ENCODE results near the gene SHD. TPM values are rescaled to one million over a fixed set of nuclear protein-coding genes. Genes with fewer than 3 reads are reported as not detected.

SHD gene
- total and polyA plus RNA-seq, 9 of the 15 experiments (the other 6 are each of a cell fraction or from before 2014, with no cell fraction given) = 0.05 to 0.62 (median 0.15) TPM; not detected in 5

DNA sequence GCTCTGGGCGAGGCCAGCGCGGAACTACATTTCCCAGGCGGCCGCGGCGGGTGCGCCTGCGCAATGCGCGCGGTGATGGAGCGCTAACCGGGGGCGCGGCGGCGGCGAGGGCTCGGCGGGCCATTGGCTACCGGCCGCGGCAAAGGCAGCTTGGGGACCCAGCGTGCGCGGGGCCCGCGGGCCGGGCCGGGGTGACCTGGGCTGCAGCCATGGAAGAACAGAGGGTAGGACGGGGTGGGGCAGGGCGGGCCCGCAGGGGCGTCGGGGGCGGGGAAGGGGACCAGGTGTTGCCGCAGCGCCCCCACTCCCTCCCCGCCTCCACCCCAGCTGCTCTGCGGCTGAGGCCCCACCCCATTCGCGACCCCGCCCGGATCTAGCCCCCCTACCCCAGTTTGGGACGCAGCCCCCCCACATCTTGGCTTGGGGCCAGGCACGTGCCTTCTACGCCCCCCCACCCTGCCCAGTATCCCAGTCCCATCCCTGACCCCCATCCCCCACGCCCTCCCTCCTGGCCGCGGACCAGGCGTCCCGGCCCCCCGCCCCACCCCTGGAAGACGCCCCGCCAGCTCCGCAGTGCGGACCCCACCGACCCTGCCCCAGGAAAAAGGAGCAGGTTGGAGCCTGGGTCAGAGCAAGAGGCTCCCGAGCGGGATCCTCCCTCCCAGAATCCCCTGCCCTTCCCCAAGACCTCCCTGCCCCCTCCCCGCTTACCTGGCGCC, 25.6 kb downstream of the SHD start, which contains the start of gene FSD1 (continued):
- TF ChIP-seq ILF3 (IDR thresholded peaks at IDR 0.05; ENCODE audit: borderline replicate concordance) (no peak), POU5F1 (IDR thresholded peaks at IDR 0.05; ENCODE audit: borderline replicate concordance, low read depth, low read length, partially characterized antibody) (peak; percentile 18), RB1 (IDR thresholded peaks at IDR 0.05; ENCODE audit: low read depth) (peak; percentile 64; the same call in 1 of the 2 replicates)
- TF ChIP-seq, protein P1, sequence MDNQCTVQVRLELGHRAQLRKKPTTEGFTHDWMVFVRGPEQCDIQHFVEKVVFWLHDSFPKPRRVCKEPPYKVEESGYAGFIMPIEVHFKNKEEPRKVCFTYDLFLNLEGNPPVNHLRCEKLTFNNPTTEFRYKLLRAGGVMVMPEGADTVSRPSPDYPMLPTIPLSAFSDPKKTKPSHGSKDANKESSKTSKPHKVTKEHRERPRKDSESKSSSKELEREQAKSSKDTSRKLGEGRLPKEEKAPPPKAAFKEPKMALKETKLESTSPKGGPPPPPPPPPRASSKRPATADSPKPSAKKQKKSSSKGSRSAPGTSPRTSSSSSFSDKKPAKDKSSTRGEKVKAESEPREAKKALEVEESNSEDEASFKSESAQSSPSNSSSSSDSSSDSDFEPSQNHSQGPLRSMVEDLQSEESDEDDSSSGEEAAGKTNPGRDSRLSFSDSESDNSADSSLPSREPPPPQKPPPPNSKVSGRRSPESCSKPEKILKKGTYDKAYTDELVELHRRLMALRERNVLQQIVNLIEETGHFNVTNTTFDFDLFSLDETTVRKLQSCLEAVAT (IDR thresholded peaks at IDR 0.05) = no peak
- TF ChIP-seq, protein P2, sequence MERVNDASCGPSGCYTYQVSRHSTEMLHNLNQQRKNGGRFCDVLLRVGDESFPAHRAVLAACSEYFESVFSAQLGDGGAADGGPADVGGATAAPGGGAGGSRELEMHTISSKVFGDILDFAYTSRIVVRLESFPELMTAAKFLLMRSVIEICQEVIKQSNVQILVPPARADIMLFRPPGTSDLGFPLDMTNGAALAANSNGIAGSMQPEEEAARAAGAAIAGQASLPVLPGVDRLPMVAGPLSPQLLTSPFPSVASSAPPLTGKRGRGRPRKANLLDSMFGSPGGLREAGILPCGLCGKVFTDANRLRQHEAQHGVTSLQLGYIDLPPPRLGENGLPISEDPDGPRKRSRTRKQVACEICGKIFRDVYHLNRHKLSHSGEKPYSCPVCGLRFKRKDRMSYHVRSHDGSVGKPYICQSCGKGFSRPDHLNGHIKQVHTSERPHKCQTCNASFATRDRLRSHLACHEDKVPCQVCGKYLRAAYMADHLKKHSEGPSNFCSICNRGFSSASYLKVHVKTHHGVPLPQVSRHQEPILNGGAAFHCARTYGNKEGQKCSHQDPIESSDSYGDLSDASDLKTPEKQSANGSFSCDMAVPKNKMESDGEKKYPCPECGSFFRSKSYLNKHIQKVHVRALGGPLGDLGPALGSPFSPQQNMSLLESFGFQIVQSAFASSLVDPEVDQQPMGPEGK (CRISPR knock-in tag; IDR thresholded peaks at IDR 0.05; ENCODE audit: borderline replicate concordance) = no peak

DNA sequence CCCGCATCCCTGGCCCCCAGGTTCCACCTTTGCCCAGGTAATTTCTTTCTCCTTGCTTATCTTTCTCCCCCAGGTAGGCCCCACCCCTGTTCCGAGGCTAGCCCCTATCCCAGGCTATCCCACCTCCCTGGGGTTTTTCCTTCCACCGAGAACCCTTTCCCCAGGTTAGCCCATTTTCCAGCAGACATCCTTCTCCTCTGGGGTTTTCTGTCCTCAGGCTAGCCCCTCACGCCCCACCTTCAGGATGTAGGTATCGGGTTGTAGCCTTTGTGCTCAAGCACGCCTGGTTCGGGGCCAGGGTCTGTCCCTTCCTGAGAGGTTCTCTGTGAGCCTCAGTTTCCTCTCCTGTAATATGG, 26.2 kb downstream of the SHD start:
- Histone ChIP-seq H3K4me2 (ENCODE audit: insufficient read depth, low read length) (no peak overlapping the region), H3K4me3 (no peak overlapping the region), H2AFZ (ENCODE audit: low read depth, low read length) (no peak overlapping the region), H3K9me1 (ENCODE audit: control insufficient read depth, insufficient read depth, low read length) (no peaks in the 10 kb centered on the region), H3K27ac (ENCODE audit: extremely low read depth, low read depth, low read length) (no peak overlapping the region), H3K36me3 (ENCODE audit: control insufficient read depth, insufficient read depth, low read length) (no peaks in the 10 kb centered on the region), H4K20me1 (replicated peaks; ENCODE audit: control insufficient read depth, insufficient read depth, low read length) (no peaks in the 10 kb centered on the region), H3K9me3 (replicated peaks; ENCODE audit: control insufficient read depth, insufficient read depth, low read depth, low read length) (no peaks in the 10 kb centered on the region), H3K4me1 (replicated peaks in 1 of 2; ENCODE audit: control insufficient read depth in 2 of 2, insufficient read depth in 2 of 2, low read length in 2 of 2) (peaks cover 9 to 26% of the 10 kb centered on the region in 2 experiments), H3K9ac (ENCODE audit: insufficient read depth in 1 of 2, low read depth in 2 of 2, low read length in 2 of 2) (no peak overlapping the region), H3K79me2 (ENCODE audit: control insufficient read depth, insufficient read depth, low read length) (no peaks in the 10 kb centered on the region), H3K27me3 (ENCODE audit: control insufficient read depth in 2 of 2, insufficient read depth in 2 of 2, low read length in 2 of 2) (peaks cover 0 to 5% of the 10 kb centered on the region in 2 experiments; a peak in 1 of 5 replicates)
- intact Hi-C loops (cut with micrococcal nuclease) (no loop called here), in situ Hi-C loops (cut with MboI) (no loop called here)
- DNase-seq (ENCODE audit: extremely low read depth in 1 of 4, low spot score in 3 of 4) (peak in 2 of 4 experiments; percentile 29 to 34), FAIRE-seq (no peak), ATAC-seq (no peak)
- TF ChIP-seq ZNF282 (CRISPR knock-in tag; IDR thresholded peaks at IDR 0.05) (no peak), TRIM24 (IDR thresholded peaks at IDR 0.05) (peak in 1 of 2 experiments; percentile 83; a peak in 2 of 4 replicates), SLC30A9 (CRISPR knock-in tag; IDR thresholded peaks at IDR 0.05) (no peak), SP2 (IDR thresholded peaks at IDR 0.05; ENCODE audit: extremely low read depth, low read depth, low read length, poor library complexity, severe bottlenecking) (no peak), KDM1A (IDR thresholded peaks at IDR 0.05) (peak in 1 of 2 experiments; percentile 47; a peak in 1 of 4 replicates), ZKSCAN3 (CRISPR knock-in tag; IDR thresholded peaks at IDR 0.05) (peak; percentile 97)
- ChIA-PET POLR2A (no interaction called here), CTCF (ENCODE audit: low intra/inter-chr PET ratio) (no interaction called here)
- BruUV-seq (replicated peaks) = no TSS peak
- 24% methylated on average over 7 of the region's 7 CpGs for WGBS (ENCODE audit: insufficient coverage, low coverage, missing lambda C conversion rate)
